ENCODE results near the gene WDR31.

Gene WDR31

GRCh38 chr9:113269871-113270270 is 70.2 kb downstream of the WDR31 start:
- no peak overlapping the region for H4K5ac ChIP-seq (ENCODE audit: low read length)
- no peak overlapping the region for H2BK120ac ChIP-seq (ENCODE audit: low read depth, low read length)
- no peaks in the 10 kb centered on the region for H3K79me2 ChIP-seq (ENCODE audit: control insufficient read depth, insufficient read depth, low read length)
- H3K27ac ChIP-seq (ENCODE audit: low read depth, low read length), result no peak overlapping the region
- H3K4me2 ChIP-seq (ENCODE audit: low read length), result no peak overlapping the region
- H3K9ac ChIP-seq (ENCODE audit: low read length), result no peak overlapping the region
- H2AK5ac ChIP-seq (ENCODE audit: low read length), result no peak overlapping the region
- H3K4me3 ChIP-seq (ENCODE audit: low read length), result no peak overlapping the region
- no peak overlapping the region for H2BK15ac ChIP-seq (replicated peaks; ENCODE audit: low read depth)
- no peak overlapping the region for H3K56ac ChIP-seq (ENCODE audit: low read length)
- no peaks in the 10 kb centered on the region for H3K79me1 ChIP-seq (ENCODE audit: low read length)
- no peaks in the 10 kb centered on the region for H3K36me3 ChIP-seq (ENCODE audit: control insufficient read depth, insufficient read depth, low read length)
- no peaks in the 10 kb centered on the region for H3K4me1 ChIP-seq (ENCODE audit: control insufficient read depth, low read depth, low read length)
- no peak overlapping the region for H2BK5ac ChIP-seq (ENCODE audit: low read length)
- no peak overlapping the region for H3K4ac ChIP-seq (ENCODE audit: low read depth, low read length)
- H4K8ac ChIP-seq (ENCODE audit: low read depth, low read length), result no peak overlapping the region
- H3K23ac ChIP-seq (ENCODE audit: low read length), result no peak overlapping the region
- H3K18ac ChIP-seq (ENCODE audit: low read length), result no peak overlapping the region
- no peak for DNase-seq
- WGBS (ENCODE audit: extremely low coverage, insufficient coverage, low lambda C conversion rate), result no CpG with 5 or more reads among the region's 2 CpGs
- no peaks in the 10 kb centered on the region for H3K27me3 ChIP-seq (ENCODE audit: insufficient read depth, low read length, poor library complexity)

DNA sequence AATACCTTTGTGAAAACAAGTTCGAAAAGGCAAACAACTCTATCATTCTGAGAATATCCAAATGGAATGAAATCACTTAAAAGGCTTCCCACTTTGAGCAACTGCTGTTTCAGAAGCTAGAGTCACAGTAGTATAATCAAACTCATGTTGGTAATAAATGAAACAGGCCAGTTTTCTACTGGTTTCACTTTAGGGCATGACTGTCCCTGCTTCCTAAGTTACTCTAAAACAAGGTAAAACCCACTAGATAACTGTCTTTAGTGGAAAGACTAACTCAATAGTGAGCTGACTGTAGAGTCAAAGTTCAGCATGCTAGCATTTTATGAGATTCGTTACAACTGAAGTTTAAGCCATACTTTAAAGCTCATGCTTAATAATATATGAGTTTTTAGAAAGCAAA is 70.7 kb downstream of the WDR31 start:
- WGBS (ENCODE audit: extremely low coverage, insufficient coverage, low lambda C conversion rate), result no CpG with 5 or more reads among the region's 2 CpGs
- H3K18ac ChIP-seq (ENCODE audit: low read length), result no peak overlapping the region

DNA sequence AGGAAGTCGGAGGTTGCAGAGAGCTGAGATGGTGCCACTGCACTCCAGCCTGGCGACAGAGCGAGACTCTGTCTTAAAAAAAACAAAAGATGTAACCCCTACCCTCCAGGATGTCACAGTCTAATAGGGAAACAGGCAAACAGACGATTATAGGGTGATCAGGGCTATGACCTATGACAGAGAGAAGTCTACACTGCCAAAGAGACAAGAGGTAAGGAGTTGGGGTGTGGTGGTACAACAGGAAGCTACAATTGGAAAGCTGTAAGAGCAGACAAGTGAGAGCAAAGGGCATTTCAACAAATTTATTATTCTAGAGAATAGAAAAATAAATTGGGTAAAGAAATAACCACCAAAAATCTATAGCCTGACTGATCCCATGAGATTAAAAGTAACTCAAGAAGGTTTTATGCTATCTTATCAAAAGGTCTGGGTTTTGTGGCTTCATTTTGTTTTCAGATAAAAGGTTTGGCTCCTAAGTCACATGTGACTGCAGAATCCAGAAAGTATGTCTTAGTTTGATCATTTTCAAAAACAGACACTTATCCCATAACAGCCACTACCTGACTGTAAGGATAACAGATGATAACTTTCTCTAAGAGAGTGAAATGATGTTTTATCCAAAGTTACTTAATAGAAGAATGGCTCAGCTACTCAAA is 72.0 kb downstream of the WDR31 start:
- Histone ChIP-seq H3K79me1 (ENCODE audit: low read length) (no peaks in the 10 kb centered on the region), H3K36me3 (ENCODE audit: control insufficient read depth, insufficient read depth, low read length) (no peaks in the 10 kb centered on the region), H2BK120ac (ENCODE audit: low read depth, low read length) (no peak overlapping the region), H3K9ac (ENCODE audit: low read length) (no peak overlapping the region), H2BK5ac (ENCODE audit: low read length) (no peak overlapping the region), H3K23ac (ENCODE audit: low read length) (no peak overlapping the region), H3K18ac (ENCODE audit: low read length) (no peak overlapping the region), H3K4me2 (ENCODE audit: low read length) (no peak overlapping the region), H4K8ac (ENCODE audit: low read depth, low read length) (no peak overlapping the region), H3K4ac (ENCODE audit: low read depth, low read length) (no peak overlapping the region), H3K56ac (ENCODE audit: low read length) (no peak overlapping the region), H2BK15ac (replicated peaks; ENCODE audit: low read depth) (no peak overlapping the region), H3K27me3 (ENCODE audit: insufficient read depth, low read length, poor library complexity) (no peaks in the 10 kb centered on the region), H3K4me3 (ENCODE audit: low read length) (no peak overlapping the region), H4K5ac (ENCODE audit: low read length) (no peak overlapping the region), H3K27ac (ENCODE audit: low read depth, low read length) (no peak overlapping the region), H3K79me2 (ENCODE audit: control insufficient read depth, insufficient read depth, low read length) (no peaks in the 10 kb centered on the region), H2AK5ac (ENCODE audit: low read length) (no peak overlapping the region), H3K4me1 (ENCODE audit: control insufficient read depth, low read depth, low read length) (no peaks in the 10 kb centered on the region)
- WGBS (ENCODE audit: extremely low coverage, insufficient coverage, low lambda C conversion rate), result no CpG with 5 or more reads among the region's 4 CpGs
- DNase-seq, result no peak

More for the DNA sequence above, 70.7 kb downstream of the WDR31 start:
- Histone ChIP-seq H2BK15ac (replicated peaks; ENCODE audit: low read depth) (no peak overlapping the region), H3K4ac (ENCODE audit: low read depth, low read length) (no peak overlapping the region), H3K27ac (ENCODE audit: low read depth, low read length) (no peak overlapping the region), H3K79me1 (ENCODE audit: low read length) (no peaks in the 10 kb centered on the region), H3K79me2 (ENCODE audit: control insufficient read depth, insufficient read depth, low read length) (no peaks in the 10 kb centered on the region), H2AK5ac (ENCODE audit: low read length) (no peak overlapping the region), H3K4me1 (ENCODE audit: control insufficient read depth, low read depth, low read length) (no peaks in the 10 kb centered on the region), H2BK120ac (ENCODE audit: low read depth, low read length) (no peak overlapping the region), H3K36me3 (ENCODE audit: control insufficient read depth, insufficient read depth, low read length) (no peaks in the 10 kb centered on the region), H3K27me3 (ENCODE audit: insufficient read depth, low read length, poor library complexity) (no peaks in the 10 kb centered on the region), H3K4me3 (ENCODE audit: low read length) (no peak overlapping the region), H4K8ac (ENCODE audit: low read depth, low read length) (no peak overlapping the region), H3K56ac (ENCODE audit: low read length) (no peak overlapping the region), H4K5ac (ENCODE audit: low read length) (no peak overlapping the region), H3K23ac (ENCODE audit: low read length) (no peak overlapping the region), H2BK5ac (ENCODE audit: low read length) (no peak overlapping the region), H3K9ac (ENCODE audit: low read length) (no peak overlapping the region), H3K4me2 (ENCODE audit: low read length) (no peak overlapping the region)
- no peak for DNase-seq

- no peak overlapping the region for H4K8ac ChIP-seq (ENCODE audit: low read depth, low read length)
- WGBS (ENCODE audit: extremely low coverage, insufficient coverage, low lambda C conversion rate), result no CpG with 5 or more reads among the region's 3 CpGs
- no peak overlapping the region for H3K4ac ChIP-seq (ENCODE audit: low read depth, low read length)
Measured at GRCh38 chr9:113266174-113266573, 73.9 kb downstream of the WDR31 start.

More at GRCh38 chr9:113266174-113266573, 73.9 kb downstream of the WDR31 start:
- no peaks in the 10 kb centered on the region for H3K36me3 ChIP-seq (ENCODE audit: control insufficient read depth, insufficient read depth, low read length)
- no peak for DNase-seq
- no peak overlapping the region for H3K4me3 ChIP-seq (ENCODE audit: low read length)
- no peak overlapping the region for H3K27ac ChIP-seq (ENCODE audit: low read depth, low read length)
- no peak overlapping the region for H2BK15ac ChIP-seq (replicated peaks; ENCODE audit: low read depth)
- no peak overlapping the region for H2BK120ac ChIP-seq (ENCODE audit: low read depth, low read length)
- H3K9ac ChIP-seq (ENCODE audit: low read length), result no peak overlapping the region
- no peak overlapping the region for H2BK5ac ChIP-seq (ENCODE audit: low read length)
- no peaks in the 10 kb centered on the region for H3K79me1 ChIP-seq (ENCODE audit: low read length)
- no peaks in the 10 kb centered on the region for H3K27me3 ChIP-seq (ENCODE audit: insufficient read depth, low read length, poor library complexity)
- no peak overlapping the region for H4K5ac ChIP-seq (ENCODE audit: low read length)
- no peaks in the 10 kb centered on the region for H3K4me1 ChIP-seq (ENCODE audit: control insufficient read depth, low read depth, low read length)
- no peak overlapping the region for H3K4me2 ChIP-seq (ENCODE audit: low read length)
- no peak overlapping the region for H3K56ac ChIP-seq (ENCODE audit: low read length)
- no peak overlapping the region for H2AK5ac ChIP-seq (ENCODE audit: low read length)
- H3K23ac ChIP-seq (ENCODE audit: low read length), result no peak overlapping the region
- no peak overlapping the region for H3K18ac ChIP-seq (ENCODE audit: low read length)
- no peaks in the 10 kb centered on the region for H3K79me2 ChIP-seq (ENCODE audit: control insufficient read depth, insufficient read depth, low read length)
